ENCODE results near the gene TMIGD1. TPM values are rescaled to one million over a fixed set of nuclear protein-coding genes. Genes with fewer than 3 reads are reported as not detected.

Gene TMIGD1
- total and polyA plus RNA-seq, 2 of the 13 experiments (the other 11 are each of a cell fraction or from before 2014, with no cell fraction given): not detected

GRCh38 chr17:30337393-30337999 is 3.6 kb upstream of the TMIGD1 start (continued):
- TF ChIP-seq ZBTB14 (CRISPR knock-in tag; IDR thresholded peaks at IDR 0.05) (no peak), SIX4 (CRISPR knock-in tag; IDR thresholded peaks at IDR 0.05) (no peak), MIER2 (CRISPR knock-in tag; IDR thresholded peaks at IDR 0.05) (peak; percentile 32; the same call in 1 of the 2 replicates), CCDC6 (CRISPR knock-in tag; IDR thresholded peaks at IDR 0.05) (no peak), MTF1 (CRISPR knock-in tag; IDR thresholded peaks at IDR 0.05) (no peak), ZNF501 (CRISPR knock-in tag; IDR thresholded peaks at IDR 0.05) (peak; percentile 83; the same call in 1 of the 2 replicates), DMAP1 (CRISPR knock-in tag; IDR thresholded peaks at IDR 0.05) (peak; percentile 33; the same call in 1 of the 2 replicates), KAT7 (CRISPR knock-in tag; IDR thresholded peaks at IDR 0.05; ENCODE audit: borderline replicate concordance) (no peak), ATF2 (CRISPR knock-in tag; IDR thresholded peaks at IDR 0.05) (0 out of 2 replicates have a peak, but pooled peaks have one; percentile 54), MAF1 (CRISPR knock-in tag; IDR thresholded peaks at IDR 0.05; ENCODE audit: borderline replicate concordance) (no peak), ZNF333 (CRISPR knock-in tag; IDR thresholded peaks at IDR 0.05; ENCODE audit: borderline replicate concordance) (no peak), MEIS2 (CRISPR knock-in tag; IDR thresholded peaks at IDR 0.05) (peak; percentile 74; the same call in 1 of the 2 replicates), MXD1 (CRISPR knock-in tag; IDR thresholded peaks at IDR 0.05) (no peak), CBX2 (IDR thresholded peaks at IDR 0.05; ENCODE audit: low read depth, low read length) (no peak), CBX2 (CRISPR knock-in tag; IDR thresholded peaks at IDR 0.05; ENCODE audit: low read depth) (no peak), ZNF597 (CRISPR knock-in tag; IDR thresholded peaks at IDR 0.05) (no peak), KDM3A (CRISPR knock-in tag; IDR thresholded peaks at IDR 0.05; ENCODE audit: low read depth) (no peak), GATAD1 (CRISPR knock-in tag; IDR thresholded peaks at IDR 0.05) (peak; percentile 41; the same call in 1 of the 2 replicates), U2AF2 (IDR thresholded peaks at IDR 0.05; ENCODE audit: low read depth, low read length) (no peak), GABPA (IDR thresholded peaks at IDR 0.05; ENCODE audit: low read depth, low read length) (no peak), GABPA (CRISPR knock-in tag; IDR thresholded peaks at IDR 0.05; ENCODE audit: low read depth) (peak; percentile 67), HNRNPL (IDR thresholded peaks at IDR 0.05; ENCODE audit: low read depth, low read length) (no peak), SP5 (CRISPR knock-in tag; IDR thresholded peaks at IDR 0.05; ENCODE audit: borderline replicate concordance, low read depth) (0 out of 2 replicates have a peak, but pooled peaks have one; percentile 52)
